ENCODE data around the gene NATD1. TPM values are rescaled to one million over a fixed set of nuclear protein-coding genes. Genes with fewer than 3 reads are reported as not detected.
"Not testable (repeated sequence)": the region's sequence is repeated elsewhere in the genome, so short reads cannot be mapped to it uniquely, and the experiment has no call there.

The NATD1 gene
- total RNA-seq, 4 donors from 2014 or later = 12.3 to 26.2 (median 18.1) TPM

DNA sequence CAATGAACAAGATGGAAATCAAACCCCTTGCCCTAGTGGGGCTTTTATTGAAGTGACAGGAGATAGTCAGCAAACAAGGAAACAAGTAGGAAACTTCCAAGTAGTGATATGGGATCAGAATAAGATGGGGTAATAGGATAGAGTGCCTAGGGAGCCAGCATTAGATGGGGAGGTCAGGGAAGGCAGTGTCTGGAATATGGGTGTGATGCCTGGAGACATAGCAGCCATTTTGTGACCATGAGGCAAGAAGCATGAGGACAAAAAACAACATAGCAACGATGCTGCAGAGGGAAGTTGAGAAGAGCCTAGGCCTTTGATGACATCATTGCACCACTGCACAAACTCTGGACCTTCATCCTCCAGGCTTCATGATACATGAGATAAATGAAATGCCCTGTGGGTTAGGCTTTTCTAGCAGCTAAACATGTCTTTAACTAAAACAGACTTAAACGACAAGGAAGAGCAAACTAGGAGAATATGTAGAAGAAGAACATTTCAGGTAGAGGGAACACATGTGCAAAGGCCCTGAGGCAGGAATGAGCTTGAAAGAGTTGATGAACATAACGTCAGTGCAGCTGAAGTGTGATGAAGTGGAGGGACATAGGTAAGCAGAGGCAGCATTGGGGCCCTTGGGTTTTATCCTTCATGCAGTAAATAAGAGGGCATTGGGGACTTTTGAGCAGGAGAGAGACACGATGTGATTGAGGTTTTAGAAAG is 21.0 kb downstream of the NATD1 start:
- DNase-seq (ENCODE audit: extremely low spot score) = no peak
- TF ChIP-seq, protein P1, sequence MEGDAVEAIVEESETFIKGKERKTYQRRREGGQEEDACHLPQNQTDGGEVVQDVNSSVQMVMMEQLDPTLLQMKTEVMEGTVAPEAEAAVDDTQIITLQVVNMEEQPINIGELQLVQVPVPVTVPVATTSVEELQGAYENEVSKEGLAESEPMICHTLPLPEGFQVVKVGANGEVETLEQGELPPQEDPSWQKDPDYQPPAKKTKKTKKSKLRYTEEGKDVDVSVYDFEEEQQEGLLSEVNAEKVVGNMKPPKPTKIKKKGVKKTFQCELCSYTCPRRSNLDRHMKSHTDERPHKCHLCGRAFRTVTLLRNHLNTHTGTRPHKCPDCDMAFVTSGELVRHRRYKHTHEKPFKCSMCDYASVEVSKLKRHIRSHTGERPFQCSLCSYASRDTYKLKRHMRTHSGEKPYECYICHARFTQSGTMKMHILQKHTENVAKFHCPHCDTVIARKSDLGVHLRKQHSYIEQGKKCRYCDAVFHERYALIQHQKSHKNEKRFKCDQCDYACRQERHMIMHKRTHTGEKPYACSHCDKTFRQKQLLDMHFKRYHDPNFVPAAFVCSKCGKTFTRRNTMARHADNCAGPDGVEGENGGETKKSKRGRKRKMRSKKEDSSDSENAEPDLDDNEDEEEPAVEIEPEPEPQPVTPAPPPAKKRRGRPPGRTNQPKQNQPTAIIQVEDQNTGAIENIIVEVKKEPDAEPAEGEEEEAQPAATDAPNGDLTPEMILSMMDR (IDR thresholded peaks at IDR 0.05) = no peak
- TF ChIP-seq POLR2AphosphoS5 (IDR thresholded peaks at IDR 0.05) = no peak
- no peak for TF ChIP-seq EP300 (IDR thresholded peaks at IDR 0.05)
- TF ChIP-seq POLR2A (IDR thresholded peaks at IDR 0.05; ENCODE audit: low read depth) = no peak
- Histone ChIP-seq H3K27ac (replicated peaks in 1 of 4) (no peak overlapping the region), H3K4me3 (no peak overlapping the region), H3K27me3 (no peaks in the 10 kb centered on the region), H3K36me3 (no peaks in the 10 kb centered on the region), H3K4me1 (peaks cover 0 to 4% (median 0%) of the 10 kb centered on the region in 4 donors), H3K9me3 (peaks cover 0 to 7% (median 6%) of the 10 kb centered on the region in 4 donors)
- 95% methylated on average over 4 of the region's 4 CpGs for WGBS
- intact Hi-C loops (cut with DNase I) = no loop called here

DNA sequence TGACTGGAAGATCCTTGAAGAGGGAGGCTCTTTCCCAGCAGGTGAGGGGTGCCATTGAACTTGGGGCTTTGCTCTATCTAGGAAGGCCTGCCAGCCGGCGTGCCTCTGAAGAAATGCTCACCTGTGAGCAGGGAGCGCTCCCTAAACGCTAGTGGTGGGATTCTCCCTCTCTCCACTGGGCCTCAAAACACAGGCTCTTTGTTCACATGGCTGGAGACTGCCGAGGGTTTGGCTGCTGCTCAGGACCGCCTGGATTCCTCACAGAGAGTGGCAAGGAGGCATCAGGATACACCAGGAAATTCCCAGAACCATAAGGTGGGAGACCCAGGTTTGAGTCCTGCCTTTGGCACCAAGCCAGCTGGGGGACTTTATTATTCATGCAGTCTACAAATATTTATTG is 21.7 kb downstream of the NATD1 start:
- Histone ChIP-seq H3K36me3 (no peaks in the 10 kb centered on the region), H3K4me3 (no peak overlapping the region), H3K9me3 (peaks cover 0 to 7% (median 6%) of the 10 kb centered on the region in 4 donors), H3K27me3 (no peaks in the 10 kb centered on the region), H3K4me1 (peaks cover 0 to 4% (median 0%) of the 10 kb centered on the region in 4 donors), H3K27ac (replicated peaks in 1 of 4) (no peak overlapping the region)
- 58% methylated on average over 5 of the region's 6 CpGs for WGBS
- TF ChIP-seq, protein P1 (IDR thresholded peaks at IDR 0.05) = no peak
- no peak for TF ChIP-seq POLR2A (IDR thresholded peaks at IDR 0.05; ENCODE audit: low read depth)
- no peak for TF ChIP-seq EP300 (IDR thresholded peaks at IDR 0.05)
- TF ChIP-seq POLR2AphosphoS5 (IDR thresholded peaks at IDR 0.05) = no peak
- intact Hi-C loops (cut with DNase I) = no loop called here
- DNase-seq (ENCODE audit: extremely low spot score) = no peak

DNA sequence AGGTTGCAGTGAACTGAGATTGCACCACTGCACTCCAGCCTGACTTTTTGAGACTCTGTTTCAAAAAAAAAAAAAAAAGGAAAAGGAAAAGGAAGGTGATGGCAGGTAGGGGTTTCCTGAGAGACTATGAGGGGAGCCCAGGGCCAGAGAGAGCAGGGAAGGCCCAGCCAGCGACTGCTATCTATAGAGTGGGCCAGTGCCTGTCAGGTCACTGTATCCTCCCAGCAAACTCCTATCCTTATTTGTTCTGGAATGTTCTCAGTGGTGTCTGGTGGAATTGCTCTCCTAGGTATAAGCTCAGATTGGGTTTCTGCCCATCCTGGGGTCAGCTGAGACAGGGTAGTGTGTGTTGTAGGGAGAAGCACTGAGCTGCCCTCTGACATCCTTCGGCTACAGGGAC is 24.4 kb downstream of the NATD1 start:
- Histone ChIP-seq H3K4me3 (no peak overlapping the region), H3K9me3 (peaks cover 0 to 7% (median 6%) of the 10 kb centered on the region in 4 donors), H3K36me3 (peaks cover 0 to 3% (median 0%) of the 10 kb centered on the region in 4 donors), H3K27me3 (no peaks in the 10 kb centered on the region), H3K4me1 (peaks cover 0 to 4% (median 0%) of the 10 kb centered on the region in 4 donors), H3K27ac (replicated peaks in 1 of 4) (no peak overlapping the region)
- 86% methylated on average over 2 of the region's 2 CpGs for WGBS
- TF ChIP-seq POLR2AphosphoS5 (IDR thresholded peaks at IDR 0.05) (no peak), POLR2A (IDR thresholded peaks at IDR 0.05; ENCODE audit: low read depth) (no peak), EP300 (IDR thresholded peaks at IDR 0.05) (no peak)
- TF ChIP-seq, protein P1 (IDR thresholded peaks at IDR 0.05) = no peak
- DNase-seq (ENCODE audit: extremely low spot score) = no peak
- intact Hi-C loops (cut with DNase I) = no loop called here

DNA sequence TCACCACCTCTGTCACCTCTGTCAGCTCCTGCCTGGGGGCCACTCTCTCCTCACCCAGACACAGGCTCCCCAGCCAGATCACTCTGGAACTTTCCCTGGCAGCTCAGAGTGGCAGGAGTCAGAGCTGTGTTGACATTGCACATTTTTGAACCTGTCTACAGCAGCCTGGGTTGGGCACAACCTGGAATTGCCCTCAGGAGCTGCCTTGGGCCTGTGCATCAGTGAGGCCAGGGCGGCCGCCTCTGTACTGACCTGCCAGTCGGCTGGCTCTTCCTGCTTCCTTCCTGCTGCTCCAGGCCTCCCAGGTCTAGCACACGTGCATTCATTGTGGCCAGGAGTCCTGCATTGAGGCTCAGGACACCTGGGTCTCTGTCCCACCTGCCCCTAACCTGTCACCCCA is 25.1 kb downstream of the NATD1 start:
- peaks cover 0 to 4% (median 0%) of the 10 kb centered on the region in 4 donors for H3K4me1 ChIP-seq
- intact Hi-C loops (cut with DNase I) = no loop called here
- no peak overlapping the region for H3K27ac ChIP-seq (replicated peaks in 1 of 4)
- H3K4me3 ChIP-seq = no peak overlapping the region
- H3K27me3 ChIP-seq = no peaks in the 10 kb centered on the region
- H3K9me3 ChIP-seq = peaks cover 0 to 7% (median 6%) of the 10 kb centered on the region in 4 donors
- 100% methylated on average over 3 of the region's 4 CpGs for WGBS
- DNase-seq (ENCODE audit: extremely low spot score) = no peak
- no peak for TF ChIP-seq EP300 (IDR thresholded peaks at IDR 0.05)
- no peak for TF ChIP-seq POLR2AphosphoS5 (IDR thresholded peaks at IDR 0.05)
- H3K36me3 ChIP-seq = peaks cover 0 to 5% (median 0%) of the 10 kb centered on the region in 4 donors

DNA sequence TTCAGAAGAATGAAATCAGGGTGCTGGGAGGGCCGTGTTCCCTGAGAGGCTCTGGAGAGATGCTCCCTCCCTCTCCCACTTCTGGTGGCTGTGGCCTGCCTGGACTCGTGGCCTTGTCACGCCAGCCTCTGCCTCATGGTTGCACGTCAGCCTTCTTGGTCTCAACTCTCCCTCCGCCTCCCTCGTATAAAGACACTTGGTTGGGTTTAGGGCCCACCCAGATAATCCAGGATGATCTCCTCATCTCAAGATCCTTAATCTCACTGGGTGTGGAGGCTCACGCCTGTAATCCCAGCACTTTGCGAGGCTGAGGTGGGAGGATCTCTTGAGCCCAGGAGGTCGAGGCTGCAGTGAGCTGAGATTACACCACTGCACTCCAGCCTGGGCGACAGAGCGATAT is 25.9 kb downstream of the NATD1 start:
- H3K27ac ChIP-seq (replicated peaks in 1 of 4); intact Hi-C loops (cut with DNase I); H3K4me1 ChIP-seq; H3K9me3 ChIP-seq; DNase-seq (ENCODE audit: extremely low spot score); H3K27me3 ChIP-seq; H3K36me3 ChIP-seq; H3K4me3 ChIP-seq: not testable (repeated sequence)
- 94% methylated on average over 11 of the region's 11 CpGs for WGBS
